ENCODE measurements around the gene DMD.

DNA sequence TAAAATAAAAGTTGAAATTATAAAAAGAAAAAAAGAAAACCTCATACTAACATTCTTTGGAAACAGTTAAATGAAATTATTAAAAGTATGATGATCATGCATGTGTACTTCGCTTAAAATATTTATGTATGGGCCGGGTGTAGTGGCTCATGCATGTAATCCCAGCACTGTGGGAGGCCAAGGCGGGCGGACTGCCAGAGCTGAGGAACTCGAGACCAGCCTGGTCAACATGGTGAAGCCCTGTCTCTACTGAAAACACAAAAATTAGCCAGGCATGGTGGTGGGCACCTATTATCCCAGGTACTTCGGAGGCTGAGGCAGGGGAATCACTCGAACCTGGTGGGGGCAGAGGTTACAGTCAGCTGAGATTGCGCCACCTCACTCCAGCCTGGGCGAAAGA lies 1187.3 kb downstream of the DMD start:
- no peak for TF ChIP-seq EZH2 (IDR thresholded peaks at IDR 0.05)
- no peak for TF ChIP-seq POLR2AphosphoS5 (IDR thresholded peaks at IDR 0.05; ENCODE audit: borderline replicate concordance, low read depth, low read length)
- TF ChIP-seq FOXP2 (optimal IDR thresholded peaks at IDR 0.05; ENCODE audit: control extremely low read depth, extremely low read length, insufficient read depth) = no peak
